B cell (primary cell): ENCODE measurements around the gene DRAP1.

Experiments used
- CTCF ChIP-seq: fragments of 200-600 bp; IDR thresholded peaks from one replicate; pipeline ENCODE4 v1.8.0; 2022; ENCODE audit warnings: antibody characterized with exemption, mild to moderate bottlenecking
- EZH2 ChIP-seq: IDR thresholded peaks from 2 replicates; pipeline ENCODE4 v1.6.1; 2012; ENCODE audit warnings: borderline replicate concordance, low read depth, mild to moderate bottlenecking, moderate library complexity, low read length; ENCODE audit not compliant: insufficient read depth, poor library complexity, severe bottlenecking

DNA sequence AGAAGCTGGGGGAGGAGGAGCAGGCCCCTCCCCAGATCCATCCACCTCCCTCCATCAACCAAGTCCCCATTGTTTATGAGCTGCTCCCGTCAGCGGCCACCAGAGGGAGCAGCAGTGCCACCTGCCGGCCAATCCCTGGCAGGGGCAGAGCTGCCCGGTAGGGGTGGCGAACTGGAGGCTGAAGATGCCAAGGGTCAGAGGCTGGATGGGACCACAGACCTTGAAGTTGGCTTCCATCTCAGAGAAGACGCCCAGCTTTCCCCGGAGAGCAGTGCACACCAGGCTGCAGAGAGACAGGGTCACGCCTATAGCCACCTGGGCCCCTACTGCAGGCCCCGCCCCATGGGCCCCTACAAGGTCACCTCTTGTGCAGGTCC, 34.5 kb upstream of the DRAP1 start:
- TF ChIP-seq CTCF (peak; percentile 99), EZH2 (no peak)
